Fibroblast of mammary gland (primary cell): ENCODE data around the gene DCHS2.

Experiments used
- DNase-seq: peaks from one replicate; pipeline ENCODE4 v3.0.0-alpha.2; 2010; ENCODE audit warnings: low read depth
- H3K4me3 ChIP-seq: 2 replicates; pipeline ENCODE4 v1.5.1; 2011; ENCODE audit warnings: low read depth, mild to moderate bottlenecking, low read length, moderate library complexity; ENCODE audit not compliant: control insufficient read depth
- CTCF ChIP-seq: conservative IDR thresholded peaks from 2 replicates; pipeline ENCODE4 v1.5.1; 2011; ENCODE audit warnings: low read depth, low read length, inconsistent platforms; ENCODE audit not compliant: control insufficient read depth, insufficient read depth

DCHS2 gene

DNA sequence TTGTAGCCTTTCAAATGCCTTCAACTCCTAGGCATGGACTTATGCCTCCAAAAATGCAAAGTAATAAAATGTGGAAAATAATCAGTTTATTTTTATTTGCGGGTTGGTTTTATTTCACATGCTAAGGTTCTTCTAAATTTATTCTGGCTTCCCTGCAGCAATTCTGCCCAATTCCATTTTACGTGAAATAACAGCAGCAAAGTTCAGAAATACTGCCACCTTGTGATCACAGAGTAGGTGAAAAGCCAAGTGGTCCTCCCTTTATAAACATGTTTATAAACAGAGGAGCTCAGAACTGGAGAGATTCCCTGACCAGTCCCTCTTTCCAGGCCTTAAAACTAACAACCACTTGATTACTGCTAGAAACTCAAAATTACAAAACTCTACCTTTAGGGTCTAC is 14.7 kb upstream of the DCHS2 start:
- peak; percentile 53 for DNase-seq
- no peak overlapping the region for H3K4me3 ChIP-seq

GRCh38 chr4:154503598-154503997 is 12.0 kb upstream of the DCHS2 start:
- peak; percentile 65 for TF ChIP-seq CTCF
- no peak overlapping the region for H3K4me3 ChIP-seq
- peak; percentile 41 for DNase-seq

More for the DNA sequence above, 14.7 kb upstream of the DCHS2 start:
- TF ChIP-seq CTCF = peak; percentile 50

DNA sequence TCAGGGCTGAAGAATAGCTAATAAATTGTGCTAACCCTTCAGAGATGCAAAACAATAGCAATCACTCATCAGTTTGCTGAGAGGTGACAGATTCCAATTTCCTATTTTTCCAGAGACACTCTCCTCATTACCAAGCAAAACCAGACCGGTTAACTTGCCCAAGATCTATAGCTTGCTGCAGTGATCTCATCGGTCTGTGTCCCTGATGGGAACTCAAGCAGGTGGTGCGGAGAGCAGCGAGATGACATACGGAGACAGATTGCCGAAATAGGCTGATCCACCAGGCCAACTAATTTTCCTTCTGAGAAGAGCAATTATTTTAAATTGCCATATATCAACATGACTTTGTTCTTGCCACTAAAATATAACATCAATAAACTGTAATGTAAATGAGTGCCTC is 10.5 kb upstream of the DCHS2 start:
- H3K4me3 ChIP-seq = no peak overlapping the region
- no peak for TF ChIP-seq CTCF
- no peak for DNase-seq

DNA sequence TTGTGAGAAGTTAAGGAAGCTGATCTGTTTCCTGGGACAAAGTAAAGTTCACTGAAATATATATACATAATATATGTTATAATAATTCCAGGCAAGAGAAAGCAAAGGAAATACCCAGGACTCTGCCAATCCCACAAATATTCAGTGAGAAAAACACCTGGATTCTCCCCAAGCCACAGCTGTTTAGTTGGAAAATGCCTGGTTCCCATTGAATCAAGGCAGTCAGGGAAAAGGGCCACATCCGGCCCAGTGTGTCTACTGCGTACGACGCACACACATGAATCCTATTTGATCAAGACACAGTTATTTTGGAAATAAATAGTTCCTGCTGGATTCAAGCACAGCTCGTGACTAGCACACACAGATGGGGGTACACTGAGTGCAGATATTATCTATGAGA is 6.3 kb upstream of the DCHS2 start:
- no peak overlapping the region for H3K4me3 ChIP-seq
- TF ChIP-seq CTCF = no peak
- peak; percentile 33 for DNase-seq

DNA sequence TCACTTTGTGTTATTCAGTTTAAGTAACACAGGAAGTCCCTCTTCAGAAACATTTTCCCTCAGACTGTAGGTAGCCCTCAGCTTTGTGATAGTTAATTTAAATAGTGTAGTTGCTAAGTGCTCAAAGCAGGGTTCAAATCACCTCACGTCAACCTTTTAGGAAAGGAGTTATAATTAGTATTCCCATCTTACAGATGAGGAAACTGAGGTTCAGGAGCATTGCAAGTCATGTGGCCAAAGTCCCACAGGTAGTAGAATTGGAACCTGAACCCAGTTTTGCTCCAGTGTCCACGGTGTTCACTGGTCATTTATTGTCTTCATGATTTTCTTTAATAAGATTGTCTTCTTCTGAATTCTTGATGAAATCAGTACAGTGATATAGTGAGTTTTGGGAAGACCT is 4.3 kb upstream of the DCHS2 start:
- no peak for DNase-seq
- no peak for TF ChIP-seq CTCF
- H3K4me3 ChIP-seq = no peak overlapping the region

GRCh38 chr4:154492288-154492687 is 689 bp upstream of the DCHS2 start:
- no peak for TF ChIP-seq CTCF
- no peak overlapping the region for H3K4me3 ChIP-seq
- no peak for DNase-seq

DNA sequence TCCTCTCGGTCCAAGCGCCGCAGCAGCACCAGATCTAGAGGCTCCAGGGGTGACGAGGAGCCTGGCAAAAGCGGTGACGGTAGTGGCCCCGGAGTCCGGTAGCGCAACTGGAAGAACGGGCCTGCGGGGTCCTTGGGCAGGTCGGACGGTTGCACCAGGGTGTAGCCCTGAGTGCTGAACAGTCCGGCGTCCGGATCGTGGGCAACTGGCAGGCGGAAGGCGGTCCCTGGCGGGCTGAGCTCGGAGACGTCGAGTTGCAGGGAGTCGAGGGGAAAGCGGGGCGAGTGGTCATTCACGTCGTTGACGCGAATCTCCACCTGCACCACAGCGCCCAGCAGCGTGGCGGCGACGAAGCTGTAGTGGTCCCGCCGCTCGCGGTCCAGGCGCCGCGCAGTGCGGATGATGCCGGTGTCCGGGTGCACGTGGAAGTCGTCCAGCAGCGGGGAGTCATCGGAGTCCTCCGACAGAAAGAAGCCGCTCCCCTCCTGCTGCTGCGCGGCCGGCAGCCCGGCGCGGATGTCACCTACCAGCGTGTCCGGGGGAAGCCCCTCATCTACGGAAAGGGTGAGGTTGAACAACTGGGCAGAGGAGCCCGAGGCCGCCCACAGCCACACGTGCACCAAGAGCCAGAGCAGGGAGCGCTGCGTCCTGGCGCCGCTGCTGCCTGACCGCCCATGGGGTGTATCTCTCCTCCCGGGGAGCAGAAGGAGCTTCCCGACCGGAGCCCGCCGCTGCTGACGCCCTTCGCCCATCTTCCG is 837 bp downstream of the DCHS2 start:
- DNase-seq = no peak
- TF ChIP-seq CTCF = no peak
- peak overlapping the region; percentile 10 for H3K4me3 ChIP-seq
